Retina (tissue), 1 donor: ENCODE data around the gene ORMDL2.
"Not testable (repeated sequence)": the region's sequence is repeated elsewhere in the genome, so short reads cannot be mapped to it uniquely, and the experiment has no call there.

Source experiments
- DNase-seq: peaks from one replicate; pipeline ENCODE4 v3.0.0-alpha.2; 2016

Gene ORMDL2

GRCh38 chr12:55861871-55862270, 44.0 kb downstream of the ORMDL2 start:
- DNase-seq = no peak

DNA sequence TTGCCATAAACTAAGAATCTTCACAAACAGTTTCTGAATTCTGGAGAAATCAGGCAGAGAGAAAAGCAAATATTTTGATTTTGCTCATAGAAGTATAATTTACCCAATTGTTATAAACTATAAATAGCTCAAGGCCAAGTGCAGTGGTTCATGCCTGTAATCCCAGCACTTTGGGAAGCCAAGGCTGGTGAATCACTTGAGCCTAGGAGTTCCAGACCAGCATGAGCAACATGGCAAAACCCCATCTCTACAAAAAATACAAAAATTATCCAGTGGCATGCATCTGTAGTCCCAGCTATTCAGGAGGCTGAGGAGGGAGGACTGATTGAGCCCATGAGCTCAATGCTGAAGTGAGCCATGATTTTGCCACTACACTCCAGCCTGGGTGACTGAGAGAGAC, 44.4 kb downstream of the ORMDL2 start:
- DNase-seq = no peak

DNA sequence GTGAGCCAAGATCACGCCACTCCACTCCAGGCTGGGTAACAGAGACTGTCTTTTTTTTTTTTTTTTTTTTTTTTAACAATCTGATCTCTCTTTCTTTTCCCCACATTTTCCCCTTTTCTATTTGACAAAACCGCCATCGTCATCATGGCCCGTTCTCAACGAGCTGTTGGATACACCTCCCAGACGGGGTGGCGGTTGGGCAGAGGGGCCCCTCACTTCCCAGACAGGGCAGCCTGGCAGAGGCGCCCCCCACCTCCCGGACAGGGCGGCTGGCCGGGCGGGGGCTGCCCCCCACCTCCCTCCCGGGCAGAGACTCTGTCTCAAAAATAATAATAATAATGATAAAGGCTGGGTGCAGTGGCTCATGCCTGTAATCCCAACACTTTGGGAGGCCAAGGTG, 45.1 kb downstream of the ORMDL2 start:
- not testable (repeated sequence) for DNase-seq

DNA sequence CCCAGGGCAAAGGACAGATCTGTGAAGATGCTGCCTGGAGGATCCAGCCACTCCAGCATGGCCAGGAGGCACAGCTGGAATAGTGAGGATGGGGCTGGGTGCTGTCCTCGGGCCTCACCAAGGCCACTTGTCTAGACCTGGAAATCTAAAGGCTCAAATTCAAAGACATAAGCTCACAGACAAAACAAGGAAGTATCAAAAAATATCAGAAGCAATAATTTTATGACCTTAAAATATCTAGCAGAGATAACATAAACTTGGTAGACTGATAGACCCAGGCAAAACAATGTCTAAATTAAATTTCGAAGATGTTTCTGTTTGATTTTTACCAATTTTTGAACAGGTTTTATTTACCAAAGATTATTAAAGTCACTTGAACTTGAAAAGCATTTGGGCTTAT, 47.5 kb downstream of the ORMDL2 start:
- DNase-seq = no peak

DNA sequence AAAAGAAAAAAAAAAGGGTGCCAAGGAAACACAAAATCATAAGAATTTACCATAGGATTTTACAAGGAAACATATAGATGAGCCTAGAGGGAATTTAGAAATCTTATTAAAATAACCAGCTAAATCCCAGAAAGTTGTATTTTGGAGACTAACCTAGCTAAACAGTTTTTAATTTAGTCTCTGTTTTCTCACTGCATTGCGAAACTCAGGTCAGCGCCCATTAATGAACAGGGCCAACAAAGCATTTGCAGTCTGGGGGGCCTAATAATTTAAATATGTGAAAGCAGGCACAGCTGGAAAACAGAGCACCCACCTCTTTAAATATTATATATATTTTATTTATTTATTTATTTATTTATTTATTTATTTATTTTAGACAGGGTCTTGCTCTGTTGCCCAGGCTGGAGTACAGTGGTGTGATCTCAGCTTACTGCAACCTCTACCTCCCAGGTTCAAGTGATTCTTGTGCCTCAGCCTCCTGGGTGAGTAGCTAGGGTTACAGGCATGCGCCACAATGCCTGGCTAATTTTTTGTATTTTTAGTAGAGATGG, 48.7 kb downstream of the ORMDL2 start:
- DNase-seq = not testable (repeated sequence)
